ENCODE measurements around the gene CDK3. TPM values are rescaled to one million over a fixed set of nuclear protein-coding genes. Genes with fewer than 3 reads are reported as not detected.

CDK3 gene
- total RNA-seq, 4 donors from 2014 or later = 5.6 to 33.1 (median 9.6) TPM

DNA sequence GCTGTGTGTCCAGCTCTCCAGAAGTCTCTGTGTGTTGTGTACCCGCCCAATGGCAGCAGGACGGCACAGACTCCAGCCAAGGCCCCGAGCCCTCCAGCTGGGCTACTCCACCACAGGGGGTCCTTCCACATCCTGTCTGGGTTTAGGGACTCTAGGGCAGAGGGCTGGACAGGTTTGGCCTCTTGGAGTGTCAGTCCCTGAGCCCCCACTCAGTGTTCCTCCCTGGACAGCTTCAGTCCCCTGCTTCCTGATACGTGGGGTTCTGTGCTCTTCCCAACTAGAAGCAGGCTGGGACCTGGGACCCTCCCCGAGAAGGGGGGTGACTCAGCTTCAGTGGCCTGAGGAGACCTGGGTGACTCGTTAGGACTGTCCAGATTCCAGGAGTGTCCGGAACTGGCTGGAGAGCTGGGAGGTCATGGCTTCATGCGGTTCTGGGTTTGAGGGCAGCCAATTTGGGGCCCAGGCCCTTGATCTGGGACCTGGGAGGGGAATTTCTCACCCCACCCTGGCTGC is 4.2 kb downstream of the CDK3 start:
- WGBS = 74% methylated on average over 8 of the region's 8 CpGs
- no peak for DNase-seq (ENCODE audit: low spot score in 2 of 2)
- H3K4me3 ChIP-seq = no peak overlapping the region
- H3K27me3 ChIP-seq = no peaks in the 10 kb centered on the region
- no peaks in the 10 kb centered on the region for H3K9me3 ChIP-seq
- peaks cover 17% of the 10 kb centered on the region for H3K4me1 ChIP-seq
- TF ChIP-seq EP300 (IDR thresholded peaks at IDR 0.05) (no peak), POLR2AphosphoS5 (IDR thresholded peaks at IDR 0.05) (no peak), POLR2A (IDR thresholded peaks at IDR 0.05) (no peak)
- TF ChIP-seq, protein P1, sequence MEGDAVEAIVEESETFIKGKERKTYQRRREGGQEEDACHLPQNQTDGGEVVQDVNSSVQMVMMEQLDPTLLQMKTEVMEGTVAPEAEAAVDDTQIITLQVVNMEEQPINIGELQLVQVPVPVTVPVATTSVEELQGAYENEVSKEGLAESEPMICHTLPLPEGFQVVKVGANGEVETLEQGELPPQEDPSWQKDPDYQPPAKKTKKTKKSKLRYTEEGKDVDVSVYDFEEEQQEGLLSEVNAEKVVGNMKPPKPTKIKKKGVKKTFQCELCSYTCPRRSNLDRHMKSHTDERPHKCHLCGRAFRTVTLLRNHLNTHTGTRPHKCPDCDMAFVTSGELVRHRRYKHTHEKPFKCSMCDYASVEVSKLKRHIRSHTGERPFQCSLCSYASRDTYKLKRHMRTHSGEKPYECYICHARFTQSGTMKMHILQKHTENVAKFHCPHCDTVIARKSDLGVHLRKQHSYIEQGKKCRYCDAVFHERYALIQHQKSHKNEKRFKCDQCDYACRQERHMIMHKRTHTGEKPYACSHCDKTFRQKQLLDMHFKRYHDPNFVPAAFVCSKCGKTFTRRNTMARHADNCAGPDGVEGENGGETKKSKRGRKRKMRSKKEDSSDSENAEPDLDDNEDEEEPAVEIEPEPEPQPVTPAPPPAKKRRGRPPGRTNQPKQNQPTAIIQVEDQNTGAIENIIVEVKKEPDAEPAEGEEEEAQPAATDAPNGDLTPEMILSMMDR (IDR thresholded peaks at IDR 0.05) = no peak
- H3K27ac ChIP-seq = peak overlapping the region; percentile 11
- H3K36me3 ChIP-seq = peaks cover 52% of the 10 kb centered on the region

DNA sequence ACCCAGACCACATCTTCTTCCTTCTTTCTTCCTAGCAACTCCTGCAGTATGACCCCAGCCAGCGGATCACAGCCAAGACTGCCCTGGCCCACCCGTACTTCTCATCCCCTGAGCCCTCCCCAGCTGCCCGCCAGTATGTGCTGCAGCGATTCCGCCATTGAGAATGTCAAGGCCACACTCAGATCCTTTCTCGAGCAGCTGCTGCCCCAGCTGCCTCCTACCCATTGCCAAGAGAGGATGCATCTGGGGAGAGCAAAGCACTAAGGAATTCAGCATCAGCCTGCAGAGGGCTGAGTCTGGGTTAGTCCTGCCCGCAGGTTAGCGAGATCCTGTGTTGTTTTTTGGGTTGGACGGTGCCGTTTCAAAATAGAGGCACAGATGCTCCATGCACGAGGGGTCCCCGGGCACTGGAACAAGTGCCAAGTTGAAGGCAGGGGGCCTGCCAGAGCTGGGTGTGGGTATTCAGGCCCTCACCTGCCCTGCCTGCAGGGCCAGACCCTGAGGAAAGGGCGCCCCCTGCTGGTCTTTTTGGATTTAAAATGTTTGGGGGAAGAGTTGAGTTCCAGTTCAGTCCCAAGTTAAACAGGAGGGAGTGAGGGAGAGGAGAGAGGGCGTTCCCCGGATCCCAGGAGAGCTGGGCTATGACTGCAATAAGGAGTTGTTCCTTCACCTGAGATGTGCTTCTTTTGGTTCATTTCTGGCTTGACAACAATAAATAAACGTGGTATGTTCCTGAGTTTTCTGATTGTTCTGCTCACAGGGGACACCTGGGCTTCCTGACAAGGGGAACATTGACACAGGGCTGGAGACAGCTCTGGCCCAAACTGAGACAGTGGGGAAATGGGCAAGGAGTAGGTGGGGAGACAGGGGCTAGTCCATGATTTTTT is 4.9 kb downstream of the CDK3 start:
- 50% methylated on average over 16 of the region's 16 CpGs for WGBS
- H3K4me3 ChIP-seq = no peak overlapping the region
- no peaks in the 10 kb centered on the region for H3K9me3 ChIP-seq
- peak; percentile 88 to 89 for DNase-seq (ENCODE audit: low spot score in 2 of 2)
- H3K36me3 ChIP-seq = peaks cover 58% of the 10 kb centered on the region
- H3K27ac ChIP-seq = peak overlapping the region; percentile 11
- peaks cover 10% of the 10 kb centered on the region for H3K4me1 ChIP-seq
- TF ChIP-seq, protein P1 (IDR thresholded peaks at IDR 0.05) = peak; percentile 53 to 60
- no peak for TF ChIP-seq POLR2AphosphoS5 (IDR thresholded peaks at IDR 0.05)
- no peaks in the 10 kb centered on the region for H3K27me3 ChIP-seq

DNA sequence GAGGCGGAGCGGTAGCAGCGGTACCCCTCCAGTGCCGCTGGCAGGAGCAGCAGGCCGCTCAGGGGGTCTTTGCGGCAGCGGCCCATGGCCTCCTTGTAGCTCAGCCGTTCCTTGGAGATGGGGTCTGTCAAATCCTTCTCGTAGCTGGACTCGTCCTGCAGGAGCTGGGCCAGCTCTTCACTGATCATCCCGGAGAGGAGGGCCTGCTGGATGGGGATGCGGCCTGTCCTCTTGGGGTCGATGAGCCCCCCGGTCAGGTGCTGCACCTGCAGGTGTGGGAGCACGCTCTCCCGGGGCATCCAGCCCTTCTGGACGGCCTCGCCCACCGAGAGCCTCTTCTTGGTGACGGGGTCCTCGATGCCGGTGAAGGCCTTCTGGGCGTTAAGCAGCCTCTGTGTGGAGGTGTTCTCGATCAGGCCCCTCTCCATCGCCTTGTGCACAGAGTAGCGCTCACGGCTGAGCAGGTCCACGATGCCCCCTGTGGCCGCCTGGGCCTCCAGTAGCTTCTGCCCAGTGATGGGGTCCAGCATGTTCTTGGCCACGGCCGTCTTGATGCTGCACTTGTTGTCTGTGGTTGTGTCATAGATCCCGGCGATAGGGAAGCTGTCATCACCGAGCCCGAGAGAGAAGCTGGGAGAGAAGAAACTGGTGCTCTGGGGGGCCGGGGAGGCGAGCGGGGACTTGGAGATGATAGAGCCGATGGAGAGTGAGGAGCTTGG is 6.6 kb downstream of the CDK3 start:
- H3K27ac ChIP-seq = no peak overlapping the region
- H3K4me1 ChIP-seq = no peaks in the 10 kb centered on the region
- H3K9me3 ChIP-seq = no peaks in the 10 kb centered on the region
- peaks cover 63% of the 10 kb centered on the region for H3K36me3 ChIP-seq
- TF ChIP-seq POLR2A (IDR thresholded peaks at IDR 0.05) (no peak), EP300 (IDR thresholded peaks at IDR 0.05) (no peak), POLR2AphosphoS5 (IDR thresholded peaks at IDR 0.05) (no peak)
- TF ChIP-seq, protein P1 (IDR thresholded peaks at IDR 0.05) = no peak
- DNase-seq (ENCODE audit: low spot score in 2 of 2) = no peak
- H3K4me3 ChIP-seq = no peak overlapping the region
- WGBS = 90% methylated on average over 23 of the region's 39 CpGs
- no peaks in the 10 kb centered on the region for H3K27me3 ChIP-seq

DNA sequence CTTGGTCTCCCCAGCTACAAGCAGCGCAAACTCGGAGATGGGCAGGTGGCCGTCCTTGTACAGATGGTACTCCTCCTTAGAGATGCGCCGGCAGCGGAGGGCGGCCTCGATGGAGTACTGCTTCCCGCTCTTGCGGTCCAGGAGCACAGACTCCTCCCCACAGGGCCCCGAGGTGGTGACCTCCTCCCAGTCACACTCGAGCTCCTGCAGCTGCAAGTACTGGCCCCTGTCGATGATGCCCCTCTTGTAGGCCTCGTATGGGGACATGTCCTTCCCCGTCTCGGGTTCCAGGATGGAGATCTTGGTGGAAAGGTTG is 7.2 kb downstream of the CDK3 start:
- H3K36me3 ChIP-seq = peaks cover 60% of the 10 kb centered on the region
- TF ChIP-seq POLR2A (IDR thresholded peaks at IDR 0.05) = no peak
- TF ChIP-seq POLR2AphosphoS5 (IDR thresholded peaks at IDR 0.05) = no peak
- no peak for TF ChIP-seq EP300 (IDR thresholded peaks at IDR 0.05)
- TF ChIP-seq, protein P1 (IDR thresholded peaks at IDR 0.05) = no peak
- H3K27me3 ChIP-seq = no peaks in the 10 kb centered on the region
- DNase-seq (ENCODE audit: low spot score in 2 of 2) = no peak
- H3K9me3 ChIP-seq = no peaks in the 10 kb centered on the region
- no peak overlapping the region for H3K27ac ChIP-seq
- no peaks in the 10 kb centered on the region for H3K4me1 ChIP-seq
- 89% methylated on average over 15 of the region's 16 CpGs for WGBS
- no peak overlapping the region for H3K4me3 ChIP-seq

DNA sequence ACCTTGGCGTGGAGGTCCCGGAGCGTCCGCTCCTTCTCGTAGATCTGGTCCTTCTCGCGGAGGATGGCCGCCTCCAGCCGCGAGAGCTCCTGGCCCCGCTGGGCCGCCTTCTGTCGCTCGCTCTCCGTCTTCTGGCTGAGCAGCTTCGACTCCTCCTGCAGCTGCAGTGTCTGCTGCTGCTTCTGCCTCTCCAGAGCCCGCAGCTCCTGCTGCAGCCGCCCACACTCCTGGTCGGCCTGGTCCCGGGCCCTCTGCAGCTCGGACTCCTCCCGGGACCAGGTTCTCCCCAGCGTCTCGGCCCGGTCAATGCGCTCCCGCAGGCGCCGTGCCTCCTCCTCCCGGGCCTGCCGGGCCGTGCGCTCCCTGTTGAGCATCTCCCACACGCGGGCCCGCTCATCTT is 7.6 kb downstream of the CDK3 start:
- Histone ChIP-seq H3K4me1 (no peaks in the 10 kb centered on the region), H3K27me3 (no peaks in the 10 kb centered on the region), H3K9me3 (no peaks in the 10 kb centered on the region), H3K27ac (no peak overlapping the region), H3K36me3 (peaks cover 60% of the 10 kb centered on the region), H3K4me3 (no peak overlapping the region)
- TF ChIP-seq POLR2A (IDR thresholded peaks at IDR 0.05) (no peak), POLR2AphosphoS5 (IDR thresholded peaks at IDR 0.05) (no peak), EP300 (IDR thresholded peaks at IDR 0.05) (no peak)
- TF ChIP-seq, protein P1 (IDR thresholded peaks at IDR 0.05) = no peak
- no peak for DNase-seq (ENCODE audit: low spot score in 2 of 2)
- WGBS = 96% methylated on average over 35 of the region's 36 CpGs
